WERI-Rb-1 (cell line): Measurements from ENCODE around the gene CEP72.

Source experiments
- DNase-seq: peaks from one replicate; pipeline ENCODE4 v3.0.0-alpha.2; 2020
- H3K27ac ChIP-seq: fragments of 250-450 bp; sonication (Bioruptor Pico); 2 replicates; pipeline ENCODE4 v1.5.1; 2020; ENCODE audit warnings: mild to moderate bottlenecking, moderate library complexity
- H3K27me3 ChIP-seq: fragments of 250-450 bp; sonication (Bioruptor Pico); 2 replicates; pipeline ENCODE4 v1.5.1; 2021; ENCODE audit warnings: mild to moderate bottlenecking, low read depth, moderate library complexity; ENCODE audit not compliant: insufficient read depth, severe bottlenecking
- H3K36me3 ChIP-seq: fragments of 250-450 bp; sonication (Bioruptor Pico); 2 replicates; pipeline ENCODE4 v1.5.1; 2020; ENCODE audit warnings: mild to moderate bottlenecking, moderate library complexity
- H3K4me3 ChIP-seq: 2 replicates; pipeline ENCODE4 v1.5.1; 2011; ENCODE audit warnings: low read depth, mild to moderate bottlenecking, control low read depth, low read length
- H3K9me3 ChIP-seq: fragments of 250-450 bp; sonication (Bioruptor Pico); 2 replicates; pipeline ENCODE4 v1.5.1; 2021; ENCODE audit warnings: mild to moderate bottlenecking, moderate library complexity; ENCODE audit not compliant: severe bottlenecking
- CTCF ChIP-seq: IDR thresholded peaks from 2 replicates; pipeline ENCODE4 v1.5.1; 2011; ENCODE audit warnings: low read depth, mild to moderate bottlenecking, control low read depth, inconsistent platforms, low read length

CEP72 gene

GRCh38 chr5:619444-619843 is 7.3 kb downstream of the CEP72 start:
- no peaks in the 10 kb centered on the region for H3K9me3 ChIP-seq

GRCh38 chr5:620152-620551 is 8.0 kb downstream of the CEP72 start:
- Histone ChIP-seq H3K4me3 (no peak overlapping the region), H3K27me3 (no peaks in the 10 kb centered on the region), H3K9me3 (no peaks in the 10 kb centered on the region), H3K27ac (no peak overlapping the region), H3K36me3 (peaks cover 86% of the 10 kb centered on the region)
- no peak for TF ChIP-seq CTCF
- no peak for DNase-seq

More at GRCh38 chr5:619444-619843, 7.3 kb downstream of the CEP72 start:
- H3K27me3 ChIP-seq, result no peaks in the 10 kb centered on the region
- DNase-seq, result no peak
- peak overlapping the region; percentile 73 for H3K27ac ChIP-seq
- peaks cover 84% of the 10 kb centered on the region for H3K36me3 ChIP-seq
- no peak for TF ChIP-seq CTCF
- no peak overlapping the region for H3K4me3 ChIP-seq

GRCh38 chr5:620586-621180 is 8.5 kb downstream of the CEP72 start:
- H3K9me3 ChIP-seq, result no peaks in the 10 kb centered on the region
- no peak overlapping the region for H3K4me3 ChIP-seq
- peak; percentile 8 for DNase-seq
- H3K27ac ChIP-seq, result no peak overlapping the region
- peaks cover 86% of the 10 kb centered on the region for H3K36me3 ChIP-seq
- no peaks in the 10 kb centered on the region for H3K27me3 ChIP-seq
- TF ChIP-seq CTCF, result no peak

GRCh38 chr5:621341-621761 is 9.2 kb downstream of the CEP72 start:
- H3K36me3 ChIP-seq, result peaks cover 91% of the 10 kb centered on the region

GRCh38 chr5:622359-622758 is 10.2 kb downstream of the CEP72 start:
- no peak overlapping the region for H3K4me3 ChIP-seq
- peaks cover 96% of the 10 kb centered on the region for H3K36me3 ChIP-seq
- DNase-seq, result peak; percentile 14
- TF ChIP-seq CTCF, result peak; percentile 45; the same call in 1 of the 2 replicates
- no peaks in the 10 kb centered on the region for H3K27me3 ChIP-seq
- H3K9me3 ChIP-seq, result no peaks in the 10 kb centered on the region
- no peak overlapping the region for H3K27ac ChIP-seq

More at GRCh38 chr5:621341-621761, 9.2 kb downstream of the CEP72 start:
- H3K27ac ChIP-seq, result no peak overlapping the region
- H3K27me3 ChIP-seq, result no peaks in the 10 kb centered on the region
- no peaks in the 10 kb centered on the region for H3K9me3 ChIP-seq
- DNase-seq, result peak; percentile 5
- no peak overlapping the region for H3K4me3 ChIP-seq
- TF ChIP-seq CTCF, result no peak
